ENCODE measurements around the gene ANKLE2. TPM values are rescaled to one million over a fixed set of nuclear protein-coding genes. Genes with fewer than 3 reads are reported as not detected.

Gene ANKLE2
- total and polyA plus RNA-seq, 2 of the 13 experiments (the other 11 are each of a cell fraction or from before 2014, with no cell fraction given): 35.3 to 37.1 TPM

- TF ChIP-seq, protein P1, sequence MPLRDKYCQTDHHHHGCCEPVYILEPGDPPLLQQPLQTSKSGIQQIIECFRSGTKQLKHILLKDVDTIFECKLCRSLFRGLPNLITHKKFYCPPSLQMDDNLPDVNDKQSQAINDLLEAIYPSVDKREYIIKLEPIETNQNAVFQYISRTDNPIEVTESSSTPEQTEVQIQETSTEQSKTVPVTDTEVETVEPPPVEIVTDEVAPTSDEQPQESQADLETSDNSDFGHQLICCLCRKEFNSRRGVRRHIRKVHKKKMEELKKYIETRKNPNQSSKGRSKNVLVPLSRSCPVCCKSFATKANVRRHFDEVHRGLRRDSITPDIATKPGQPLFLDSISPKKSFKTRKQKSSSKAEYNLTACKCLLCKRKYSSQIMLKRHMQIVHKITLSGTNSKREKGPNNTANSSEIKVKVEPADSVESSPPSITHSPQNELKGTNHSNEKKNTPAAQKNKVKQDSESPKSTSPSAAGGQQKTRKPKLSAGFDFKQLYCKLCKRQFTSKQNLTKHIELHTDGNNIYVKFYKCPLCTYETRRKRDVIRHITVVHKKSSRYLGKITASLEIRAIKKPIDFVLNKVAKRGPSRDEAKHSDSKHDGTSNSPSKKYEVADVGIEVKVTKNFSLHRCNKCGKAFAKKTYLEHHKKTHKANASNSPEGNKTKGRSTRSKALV (CRISPR knock-in tag; IDR thresholded peaks at IDR 0.05): peak; percentile 85
- no peak for TF ChIP-seq ZNF235 (CRISPR knock-in tag; IDR thresholded peaks at IDR 0.05; ENCODE audit: borderline replicate concordance)
- peak; percentile 37; the same call in 1 of the 2 replicates for TF ChIP-seq IRX3 (CRISPR knock-in tag; IDR thresholded peaks at IDR 0.05; ENCODE audit: borderline replicate concordance, low read depth)
- TF ChIP-seq FOSL1 (CRISPR knock-in tag; IDR thresholded peaks at IDR 0.05; ENCODE audit: borderline replicate concordance): no peak
- TF ChIP-seq POLR2A (IDR thresholded peaks at IDR 0.05; ENCODE audit: insufficient read depth in 1 of 2, low read depth in 2 of 2, low read length in 2 of 2): peak; percentile 87 to 89
- peak; percentile 31 for TF ChIP-seq TEAD3 (CRISPR knock-in tag; optimal IDR thresholded peaks at IDR 0.05; ENCODE audit: borderline replicate concordance)
- TF ChIP-seq, protein P2, sequence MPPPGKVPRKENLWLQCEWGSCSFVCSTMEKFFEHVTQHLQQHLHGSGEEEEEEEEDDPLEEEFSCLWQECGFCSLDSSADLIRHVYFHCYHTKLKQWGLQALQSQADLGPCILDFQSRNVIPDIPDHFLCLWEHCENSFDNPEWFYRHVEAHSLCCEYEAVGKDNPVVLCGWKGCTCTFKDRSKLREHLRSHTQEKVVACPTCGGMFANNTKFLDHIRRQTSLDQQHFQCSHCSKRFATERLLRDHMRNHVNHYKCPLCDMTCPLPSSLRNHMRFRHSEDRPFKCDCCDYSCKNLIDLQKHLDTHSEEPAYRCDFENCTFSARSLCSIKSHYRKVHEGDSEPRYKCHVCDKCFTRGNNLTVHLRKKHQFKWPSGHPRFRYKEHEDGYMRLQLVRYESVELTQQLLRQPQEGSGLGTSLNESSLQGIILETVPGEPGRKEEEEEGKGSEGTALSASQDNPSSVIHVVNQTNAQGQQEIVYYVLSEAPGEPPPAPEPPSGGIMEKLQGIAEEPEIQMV (CRISPR knock-in tag; IDR thresholded peaks at IDR 0.05; ENCODE audit: low read depth): 0 out of 2 replicates have a peak, but pooled peaks have one; percentile 48
- 0 out of 2 replicates have a peak, but pooled peaks have one; percentile 16 for TF ChIP-seq ZNF451 (CRISPR knock-in tag; IDR thresholded peaks at IDR 0.05)
- TF ChIP-seq ZC3H13 (CRISPR knock-in tag; IDR thresholded peaks at IDR 0.05): peak; percentile 43; the same call in 1 of the 2 replicates
- TF ChIP-seq FOXJ3 (CRISPR knock-in tag; IDR thresholded peaks at IDR 0.05; ENCODE audit: borderline replicate concordance): no peak
- TF ChIP-seq ZSCAN12 (CRISPR knock-in tag; IDR thresholded peaks at IDR 0.05): 0 out of 2 replicates have a peak, but pooled peaks have one; percentile 19
- 0 out of 2 replicates have a peak, but pooled peaks have one; percentile 44 for TF ChIP-seq POGK (CRISPR knock-in tag; conservative IDR thresholded peaks at IDR 0.05)
- no peak for TF ChIP-seq ZHX1 (CRISPR knock-in tag; IDR thresholded peaks at IDR 0.05; ENCODE audit: low read depth)
- TF ChIP-seq, protein P3, sequence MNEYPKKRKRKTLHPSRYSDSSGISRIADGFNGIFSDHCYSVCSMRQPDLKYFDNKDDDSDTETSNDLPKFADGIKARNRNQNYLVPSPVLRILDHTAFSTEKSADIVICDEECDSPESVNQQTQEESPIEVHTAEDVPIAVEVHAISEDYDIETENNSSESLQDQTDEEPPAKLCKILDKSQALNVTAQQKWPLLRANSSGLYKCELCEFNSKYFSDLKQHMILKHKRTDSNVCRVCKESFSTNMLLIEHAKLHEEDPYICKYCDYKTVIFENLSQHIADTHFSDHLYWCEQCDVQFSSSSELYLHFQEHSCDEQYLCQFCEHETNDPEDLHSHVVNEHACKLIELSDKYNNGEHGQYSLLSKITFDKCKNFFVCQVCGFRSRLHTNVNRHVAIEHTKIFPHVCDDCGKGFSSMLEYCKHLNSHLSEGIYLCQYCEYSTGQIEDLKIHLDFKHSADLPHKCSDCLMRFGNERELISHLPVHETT (CRISPR knock-in tag; conservative IDR thresholded peaks at IDR 0.05): peak; percentile 93
- no peak for TF ChIP-seq NR3C1 (CRISPR knock-in tag; IDR thresholded peaks at IDR 0.05)
- TF ChIP-seq TBX2 (CRISPR knock-in tag; IDR thresholded peaks at IDR 0.05; ENCODE audit: borderline replicate concordance): peak; percentile 71
- peak; percentile 63; the same call in 1 of the 2 replicates for TF ChIP-seq ZNF280B (CRISPR knock-in tag; IDR thresholded peaks at IDR 0.05; ENCODE audit: borderline replicate concordance)
Measured at GRCh38 chr12:132761921-132762583, 420 bp upstream of the ANKLE2 start (continued).
